HG02610 (cell line): Measurements from ENCODE around the gene TVP23A.
"Not testable (repeated sequence)": the region's sequence is repeated elsewhere in the genome, so short reads cannot be mapped to it uniquely, and the experiment has no call there.

Experiments
- ATAC-seq: cut with Tn5 transposase; IDR thresholded peaks from one replicate; pipeline ENCODE4 v1.9.1; 2021; ENCODE audit warnings: mild to moderate bottlenecking, moderate library complexity; ENCODE audit not compliant: unreplicated experiment

Gene TVP23A

DNA sequence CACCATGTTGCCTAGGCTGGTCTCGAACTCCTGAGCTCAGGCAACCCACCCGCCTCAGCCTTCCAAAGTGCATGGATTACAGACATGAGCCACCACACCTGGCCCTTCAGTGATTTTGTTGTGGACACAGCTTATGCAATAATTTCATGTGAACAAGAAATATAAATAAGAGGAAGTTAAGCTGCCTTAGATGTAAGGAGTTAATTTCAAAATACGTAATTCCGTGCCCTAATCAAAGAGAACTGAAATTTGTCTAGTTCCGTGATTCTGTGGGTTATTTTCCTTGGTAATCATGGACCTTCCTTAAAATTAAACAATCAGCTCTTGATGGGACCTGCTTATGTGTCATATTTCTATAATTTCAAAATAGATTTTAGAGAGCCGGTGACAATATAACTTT is 11.9 kb downstream of the TVP23A start:
- no peak for ATAC-seq

DNA sequence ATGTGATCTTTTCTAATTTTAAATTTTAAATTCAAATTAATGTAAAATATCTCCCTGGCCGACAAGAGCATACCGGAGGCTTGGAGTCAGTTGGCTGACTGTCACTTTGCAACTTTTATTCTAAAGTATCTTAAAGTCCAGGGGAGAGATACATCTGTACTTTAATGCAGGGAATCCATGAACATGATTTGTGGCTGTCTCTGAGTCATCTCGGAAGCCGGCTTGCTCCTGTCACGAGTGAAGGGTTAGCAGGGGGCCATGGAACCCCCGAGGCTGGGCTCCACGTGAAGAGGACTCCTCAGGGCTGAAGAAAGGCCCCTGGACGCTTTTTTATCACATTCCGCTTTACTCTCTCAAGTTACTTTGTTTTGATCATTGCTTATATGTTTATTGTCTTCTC is 13.3 kb downstream of the TVP23A start:
- no peak for ATAC-seq

DNA sequence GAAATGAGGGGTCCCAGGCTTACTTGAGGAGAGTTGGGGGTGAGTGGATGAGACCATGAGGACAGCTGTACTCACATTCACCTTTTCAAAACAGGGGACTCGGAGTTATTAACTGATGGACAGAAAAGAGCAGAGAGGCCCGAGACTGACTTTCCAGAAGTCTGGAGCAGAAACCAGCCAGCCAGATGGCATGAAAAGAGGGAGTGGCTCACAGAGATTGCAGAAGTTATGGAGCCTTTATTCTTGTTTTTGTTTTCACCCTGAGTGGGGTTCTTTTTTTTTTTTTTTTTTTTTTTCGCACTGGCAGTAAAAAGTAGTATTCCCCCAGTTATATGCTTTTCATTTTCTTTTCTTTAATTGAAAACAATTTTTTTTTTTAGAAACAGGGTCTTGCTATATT is 18.9 kb downstream of the TVP23A start:
- ATAC-seq: no peak

DNA sequence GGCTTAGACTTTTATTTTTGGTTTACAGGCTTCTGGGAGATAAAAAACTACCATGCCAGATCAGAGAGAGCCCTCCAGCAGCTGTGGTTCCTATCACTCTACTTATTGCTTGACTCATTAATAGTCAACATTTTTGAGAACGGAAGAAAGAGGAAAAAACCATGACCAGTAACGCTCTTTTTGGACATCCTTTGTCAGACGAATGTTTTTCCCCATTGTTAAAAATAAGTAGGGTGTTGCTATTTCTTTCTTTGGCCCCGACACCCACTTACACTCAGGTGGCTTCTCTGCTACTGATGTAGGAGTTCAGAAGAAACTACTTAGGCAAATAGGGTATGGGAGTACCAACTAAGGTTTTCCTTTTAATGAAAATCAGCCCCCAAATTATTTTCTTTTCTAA is 27.5 kb downstream of the TVP23A start:
- ATAC-seq: peak; percentile 78

DNA sequence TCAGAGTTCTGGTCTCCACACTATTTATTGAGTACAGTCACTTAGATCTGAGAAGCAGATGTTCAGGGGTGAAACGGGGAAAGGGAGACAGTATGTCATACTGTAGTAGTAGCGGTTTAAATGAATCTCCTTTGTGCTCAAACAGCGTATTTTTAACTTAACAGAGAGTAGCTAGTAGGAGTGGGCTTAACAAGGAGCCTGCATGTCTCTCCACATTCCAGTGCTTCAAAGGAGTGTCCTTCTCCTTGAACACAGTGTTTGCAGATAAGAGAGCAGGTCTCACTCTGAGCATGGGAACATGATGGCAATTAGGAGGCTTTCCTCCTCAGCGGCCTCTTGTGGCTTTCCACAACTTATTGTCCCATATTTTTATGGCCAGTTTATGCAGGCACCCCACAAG is 30.0 kb downstream of the TVP23A start:
- ATAC-seq: not testable (repeated sequence)

DNA sequence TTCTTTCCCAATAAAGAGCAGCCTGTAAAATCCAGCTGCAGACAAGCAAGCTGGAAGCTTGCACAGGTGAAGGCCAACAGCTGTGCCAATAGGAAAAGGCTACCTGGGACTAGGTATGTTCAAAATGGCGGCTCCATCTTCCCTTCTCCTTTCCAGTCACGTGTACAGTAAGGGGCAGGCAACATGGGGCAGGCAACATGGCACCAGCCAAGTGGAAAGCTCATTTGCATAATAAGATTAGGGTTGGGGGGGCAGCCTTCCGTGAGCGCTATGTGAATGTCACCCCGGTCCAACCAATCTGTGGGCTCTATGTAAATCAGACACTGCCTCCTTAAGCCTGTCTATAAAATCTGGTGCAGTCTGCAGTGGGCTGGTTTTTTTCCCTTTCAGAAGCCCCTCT is 31.3 kb downstream of the TVP23A start:
- ATAC-seq: no peak

DNA sequence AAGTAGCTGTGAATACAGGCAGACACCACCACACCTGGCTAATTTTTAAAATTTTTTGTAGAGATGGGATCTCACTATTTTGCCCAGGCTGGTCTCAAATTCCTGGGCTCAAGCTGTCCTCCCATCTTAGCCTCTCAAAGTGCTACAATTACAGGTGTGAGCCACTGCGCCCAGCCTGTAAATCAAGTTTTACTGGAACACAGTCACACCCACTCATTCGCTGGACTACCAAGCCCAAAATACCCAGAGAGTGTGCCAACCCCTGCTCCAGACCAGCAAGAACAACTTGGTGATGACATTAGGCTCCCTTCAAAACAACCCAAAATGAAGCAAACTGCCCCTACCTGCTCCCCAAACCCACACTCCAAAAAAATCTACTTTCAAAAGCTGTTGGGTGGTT is 36.0 kb downstream of the TVP23A start:
- ATAC-seq: no peak

GRCh38 chr16:10780628-10781027 is 38.0 kb downstream of the TVP23A start:
- ATAC-seq: peak; percentile 61

GRCh38 chr16:10779908-10780307 is 38.7 kb downstream of the TVP23A start:
- not testable (repeated sequence) for ATAC-seq

DNA sequence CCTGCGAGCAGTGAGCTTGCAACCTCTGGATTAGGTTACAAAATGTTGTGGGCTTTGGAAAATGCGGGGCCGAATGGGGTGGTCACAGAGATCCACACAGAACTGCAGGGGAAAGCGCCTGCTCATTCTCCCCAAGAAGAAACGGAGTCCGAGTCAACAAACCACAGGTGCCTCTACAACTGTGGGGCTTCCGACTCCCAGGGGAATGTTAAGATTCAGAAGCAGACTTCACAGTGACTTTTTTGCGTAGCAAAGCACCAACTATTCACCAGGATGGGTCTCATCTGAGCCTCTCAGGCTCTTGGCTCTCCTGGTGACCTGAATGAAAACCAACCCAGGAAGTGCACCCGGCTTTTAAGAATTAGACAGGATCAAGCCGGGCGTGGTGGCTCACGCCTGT is 41.2 kb downstream of the TVP23A start:
- no peak for ATAC-seq

- ATAC-seq: not testable (repeated sequence)
These were observed 41.7 kb downstream of the TVP23A start for GRCh38 chr16:10776923-10777322.

GRCh38 chr16:10776280-10776679 is 42.3 kb downstream of the TVP23A start:
- peak; percentile 64 for ATAC-seq

- no peak for ATAC-seq
These were observed 47.7 kb downstream of the TVP23A start for GRCh38 chr16:10770907-10771306.

DNA sequence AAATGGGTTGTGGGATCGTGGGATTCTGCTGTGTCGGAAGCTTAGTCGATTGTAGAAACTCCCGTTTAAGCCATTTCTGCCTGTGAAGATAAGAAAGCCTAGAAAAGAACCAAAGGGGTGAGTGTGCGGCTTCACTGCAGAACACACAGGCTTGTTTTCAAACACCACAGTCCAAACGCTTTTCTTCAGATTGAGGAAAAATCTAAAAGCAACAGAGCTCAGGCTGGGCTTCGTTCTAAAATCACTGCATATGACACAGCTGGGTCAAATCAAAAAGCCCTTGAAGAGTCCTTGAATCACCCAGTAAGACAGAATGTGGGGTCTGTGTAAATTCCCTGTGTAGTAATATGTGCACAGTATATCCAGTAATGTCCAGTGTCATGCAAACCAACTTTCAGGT is 49.2 kb downstream of the TVP23A start:
- ATAC-seq: no peak

DNA sequence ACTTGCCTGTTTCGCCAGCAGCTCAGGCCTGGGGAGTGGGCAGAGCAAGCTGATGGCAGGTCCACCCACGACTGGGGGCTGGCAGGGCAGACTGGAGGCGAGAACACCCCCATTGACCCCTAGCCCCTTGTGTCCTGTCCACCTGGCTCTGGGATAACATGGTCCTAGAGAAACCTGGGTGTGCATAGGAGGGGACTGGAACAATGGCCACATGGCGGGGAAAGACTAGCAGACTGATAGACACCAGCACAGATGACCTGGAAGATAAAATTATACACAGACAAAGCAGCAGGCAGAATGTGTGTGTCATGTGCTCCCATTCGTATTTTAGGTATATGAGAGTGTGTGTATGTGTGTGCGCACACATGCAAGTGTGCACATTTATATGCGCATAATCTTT is 51.5 kb downstream of the TVP23A start:
- no peak for ATAC-seq

DNA sequence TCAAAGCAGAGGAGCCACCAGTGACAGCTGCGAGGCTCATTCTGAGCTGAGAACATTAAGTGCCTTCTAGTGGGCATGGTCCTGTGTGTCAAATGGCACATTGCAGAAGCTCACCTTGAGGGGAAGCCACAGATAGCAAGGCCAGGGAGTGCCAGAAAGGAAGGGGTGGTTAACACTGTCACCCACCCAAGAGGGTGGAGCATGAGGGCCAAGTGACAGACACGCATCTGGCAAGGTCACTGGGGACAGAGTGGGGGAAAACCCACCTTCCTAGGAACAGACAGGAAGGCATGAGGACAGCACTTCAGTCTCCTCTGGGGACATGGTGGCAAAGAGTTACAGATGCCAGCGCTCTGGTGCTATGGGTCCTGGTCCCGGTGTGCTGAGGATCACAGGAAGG is 52.8 kb downstream of the TVP23A start:
- ATAC-seq: peak; percentile 81

- ATAC-seq: no peak
These were observed 55.1 kb downstream of the TVP23A start for GRCh38 chr16:10763456-10763855.

DNA sequence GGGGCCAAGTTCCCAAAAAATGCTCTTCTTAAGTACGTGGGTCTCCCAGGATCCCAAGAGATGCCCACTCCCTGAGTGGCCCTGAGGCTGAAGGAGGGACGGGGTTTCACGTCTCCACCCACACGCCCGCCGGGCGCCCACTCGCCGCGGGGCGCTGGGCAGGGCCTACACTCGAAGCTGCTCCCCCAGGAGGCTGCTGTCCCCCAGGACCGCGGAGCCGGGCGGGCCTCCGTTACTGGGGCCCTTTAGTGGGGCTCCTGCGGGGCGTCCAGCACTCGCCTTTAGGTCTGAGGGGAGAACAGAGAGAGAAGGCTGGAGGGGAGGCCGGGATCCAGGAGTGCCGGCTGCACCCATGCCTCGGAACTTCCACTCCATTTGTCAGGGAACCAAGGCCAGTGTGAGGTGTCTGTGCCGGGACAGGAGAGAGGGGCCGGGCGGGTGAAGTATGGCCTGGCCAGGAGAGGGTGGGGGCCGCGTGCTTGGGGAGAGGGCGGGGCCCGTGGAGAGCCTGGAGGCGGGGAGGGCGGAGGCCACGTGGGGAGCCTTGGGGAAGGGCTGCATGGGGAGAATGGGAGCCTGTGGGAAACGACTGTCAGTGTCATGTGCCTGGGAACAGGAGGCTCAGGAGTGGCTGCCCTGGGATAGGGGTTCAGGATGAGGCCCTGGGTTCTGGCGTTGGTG is 56.1 kb downstream of the TVP23A start:
- no peak for ATAC-seq

DNA sequence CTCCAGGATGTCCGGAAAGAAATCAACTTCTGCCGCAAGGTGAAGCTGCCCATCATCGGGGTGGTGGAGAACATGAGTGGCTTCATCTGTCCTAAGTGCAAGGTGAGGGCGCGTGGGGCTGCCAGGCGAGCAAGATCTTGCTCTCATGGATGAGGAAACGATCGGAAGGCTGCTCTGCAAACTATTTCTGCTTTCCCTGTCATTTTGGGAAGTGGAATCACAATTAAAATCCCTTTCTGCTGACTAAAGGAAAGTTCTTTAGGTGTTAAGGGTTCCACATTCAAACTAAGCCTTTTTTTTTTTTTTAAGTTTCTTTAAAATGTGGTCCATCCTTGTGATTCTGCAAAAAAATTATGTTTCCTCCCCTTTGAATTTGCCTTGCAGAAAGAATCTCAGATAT is 57.2 kb downstream of the TVP23A start:
- no peak for ATAC-seq

DNA sequence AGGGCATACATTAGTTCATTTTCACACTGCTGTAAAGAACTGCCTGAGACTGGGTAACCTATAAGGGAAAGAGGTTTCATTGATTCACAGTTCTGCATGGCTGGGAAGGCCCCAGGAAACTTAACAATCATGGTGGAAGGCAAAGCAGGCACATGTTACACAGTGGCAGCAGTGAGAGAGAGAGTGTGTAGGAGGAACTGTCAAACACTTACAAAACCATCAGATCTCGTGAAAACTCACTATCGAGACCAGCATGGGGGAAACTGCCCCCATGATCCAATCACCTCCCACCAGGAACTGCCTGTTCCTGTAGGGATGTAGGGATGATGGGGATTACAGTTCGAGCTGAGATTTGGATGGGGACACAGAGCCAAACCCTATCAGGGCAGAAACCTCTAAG is 57.7 kb downstream of the TVP23A start:
- no peak for ATAC-seq

GRCh38 chr16:10756574-10756973 is 62.0 kb downstream of the TVP23A start:
- ATAC-seq: no peak

DNA sequence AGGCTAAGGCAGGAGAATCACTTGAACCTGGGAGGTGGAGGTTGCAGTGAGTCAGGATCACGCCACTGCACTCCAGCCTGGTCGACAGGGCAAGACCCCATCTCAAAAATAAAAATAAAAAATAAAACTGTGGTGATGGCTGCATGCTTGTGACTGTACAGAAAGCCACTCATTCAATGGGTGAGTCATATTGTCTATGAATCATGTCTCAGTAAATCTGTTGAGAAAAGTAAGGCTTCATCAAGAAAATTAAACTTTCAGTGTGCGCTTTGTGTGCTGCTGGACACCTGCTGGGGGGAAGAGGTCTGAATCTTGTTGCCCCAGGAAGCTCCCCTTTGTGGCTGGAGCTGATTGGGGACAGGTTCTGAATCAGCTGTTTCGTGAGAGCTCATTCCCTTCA is 63.7 kb downstream of the TVP23A start:
- ATAC-seq: no peak

DNA sequence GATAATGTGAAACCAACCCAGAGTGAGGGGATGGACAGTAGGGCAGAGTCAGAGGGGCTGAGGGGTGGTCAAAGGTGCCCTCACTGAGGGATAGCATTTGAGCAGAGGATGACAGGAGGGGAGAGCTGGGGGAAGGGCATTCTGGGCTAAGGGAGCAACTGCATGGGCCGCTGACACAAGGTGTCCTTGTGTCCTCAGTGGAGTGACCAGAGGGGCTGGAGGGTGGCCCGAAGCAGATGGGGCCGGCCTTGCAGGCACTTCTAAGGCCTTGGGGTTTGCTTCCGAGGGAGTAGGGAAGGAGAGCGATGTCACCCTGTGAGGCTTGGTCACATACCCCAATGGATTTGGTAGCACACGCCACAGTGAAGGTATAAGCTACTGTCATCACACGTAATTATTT is 64.9 kb downstream of the TVP23A start:
- ATAC-seq: no peak
